ENCODE results near the gene FAM161A. TPM values are rescaled to one million over a fixed set of nuclear protein-coding genes. Genes with fewer than 3 reads are reported as not detected.

The FAM161A gene
- total RNA-seq, 1 donor from 2014 or later, result 0.75 TPM

- ATAC-seq (no peak), DNase-seq (ENCODE audit: low spot score) (no peak)
Measured at GRCh38 chr2:61787941-61788563, 65.8 kb downstream of the FAM161A start.

- no peak for DNase-seq (ENCODE audit: low spot score)
- ATAC-seq, result no peak
Measured at GRCh38 chr2:61786876-61787275, 67.0 kb downstream of the FAM161A start.

- no peak for ATAC-seq
- DNase-seq (ENCODE audit: low spot score), result no peak
Measured at GRCh38 chr2:61785583-61785982, 68.3 kb downstream of the FAM161A start.

- no peak for ATAC-seq
- no peak for DNase-seq (ENCODE audit: low spot score)
Measured at GRCh38 chr2:61784643-61785042, 69.2 kb downstream of the FAM161A start.

- ATAC-seq (no peak), DNase-seq (ENCODE audit: low spot score) (no peak)
Measured at GRCh38 chr2:61775956-61776570, 77.8 kb downstream of the FAM161A start.

Other genes with a start within 250 kb of the FAM161A start
- gene CCT4, start 34.6 kb upstream of the FAM161A start, total RNA-seq, result 38.3 TPM
- gene COMMD1, start 51.6 kb upstream of the FAM161A start, total RNA-seq, result 16.5 TPM

All from left lobe of liver (tissue), 2 donors.